Tibial nerve (tissue), 3 donors: ENCODE results near the gene MRPS6.

Experiments used
- CTCF ChIP-seq, 5 experiments: fragments of 200-600 bp in 3 of 5; fragments of 450-650 bp in 2 of 5; sonication (generic) in 3 of 5; IDR thresholded peaks; one replicate each; pipeline ENCODE4 v1.5.1; 2016 to 2019; ENCODE audit warnings: antibody characterized with exemption in 5 of 5, mild to moderate bottlenecking in 3 of 5, moderate library complexity in 2 of 5
- POLR2A ChIP-seq, 2 donors: fragments of 450-650 bp; IDR thresholded peaks; one replicate each; pipeline ENCODE4 v1.6.1; 2017; ENCODE audit warnings: antibody characterized with exemption in 2 of 2, mild to moderate bottlenecking in 2 of 2, moderate library complexity in 2 of 2

- no peak for TF ChIP-seq CTCF (IDR thresholded peaks at IDR 0.05)
- no peak for TF ChIP-seq POLR2A (IDR thresholded peaks at IDR 0.05)
Measured at GRCh38 chr21:34190576-34191321, 117.4 kb downstream of the MRPS6 start.
